H1 (cell line): Measurements from ENCODE around the gene L3MBTL4. TPM values are rescaled to one million over a fixed set of nuclear protein-coding genes. Genes with fewer than 3 reads are reported as not detected.

ENCODE experiments used
- CTCF ChIA-PET: fragments of 300-600 bp; sonication (Branson Sonifier 250); formaldehyde crosslinking; loops from one replicate; lab custom pipeline; 2021; ENCODE audit not compliant: partially characterized antibody; lab: Charles Lee
- POLR2A ChIA-PET: fragments of 300-600 bp; sonication (Branson Sonifier 250); formaldehyde crosslinking; loops from one replicate; lab custom pipeline; 2021; ENCODE audit warnings: inconsistent platforms; ENCODE audit not compliant: partially characterized antibody; lab: Charles Lee
- DNase-seq, 2 experiments: peaks; one replicate each; pipeline versions ENCODE4 v3.0.0 to v3.0.0-alpha.2; 2010 to 2022; ENCODE audit warnings: low spot score in 2 of 2, low read depth in 1 of 2, mixed read lengths in 1 of 2
- FAIRE-seq: peaks from 2 replicates; lab custom pipeline; 2011; peaks lifted over from hg19 to GRCh38; lab: Jason Lieb, UNC
- H2AFZ ChIP-seq: 2 replicates; pipeline ENCODE4 v1.8.1; 2012; ENCODE audit warnings: low read length, inconsistent platforms
- H2AK5ac ChIP-seq: 2 replicates; pipeline ENCODE4 v1.6.1; 2013; ENCODE audit warnings: low read depth, low read length
- H2BK120ac ChIP-seq: replicated peaks from 2 replicates; pipeline ENCODE3; 2013; ENCODE audit warnings: low read depth, low read length, inconsistent platforms
- H2BK12ac ChIP-seq: 2 replicates; pipeline ENCODE4 v1.6.1; 2013; ENCODE audit warnings: low read depth, low read length
- H2BK15ac ChIP-seq: 2 replicates; pipeline ENCODE4 v1.6.1; 2013; ENCODE audit warnings: low read length
- H2BK20ac ChIP-seq: 2 replicates; pipeline ENCODE4 v1.6.1; 2013; ENCODE audit warnings: low read length
- H2BK5ac ChIP-seq: 2 replicates; pipeline ENCODE4 v1.6.1; 2013; ENCODE audit warnings: low read depth, low read length
- H3K14ac ChIP-seq: 2 replicates; pipeline ENCODE4 v1.6.1; 2013; ENCODE audit warnings: inconsistent platforms; ENCODE audit not compliant: insufficient read length
- H3K18ac ChIP-seq: 2 replicates; pipeline ENCODE4 v1.6.1; 2013; ENCODE audit warnings: low read length; ENCODE audit errors: extremely low read depth
- H3K23ac ChIP-seq: 2 replicates; pipeline ENCODE4 v1.6.1; 2013; ENCODE audit warnings: inconsistent platforms; ENCODE audit not compliant: insufficient read length
- H3K23me2 ChIP-seq: 2 replicates; pipeline ENCODE4 v1.6.1; 2013; ENCODE audit warnings: low read depth, low read length
- H3K27ac ChIP-seq: 2 replicates; pipeline ENCODE4 v1.6.1; 2011; ENCODE audit warnings: low read depth, low read length, inconsistent platforms
- H3K27me3 ChIP-seq, 4 experiments: replicated peaks in 1 of 4; 1 replicate in 1 of 4; 2 replicates in 3 of 4; pipeline versions ENCODE4 v1.6.1 to v1.8.1; 2011 to 2013; ENCODE audit warnings: low read length in 3 of 4, mild to moderate bottlenecking in 3 of 4, inconsistent platforms in 2 of 4, mixed read lengths in 2 of 4, moderate library complexity in 1 of 4; ENCODE audit not compliant: control insufficient read depth in 3 of 4, insufficient read depth in 3 of 4; ENCODE audit errors: extremely low read depth in 1 of 4
- H3K36me3 ChIP-seq, 4 experiments: 2 replicates each; pipeline versions ENCODE4 v1.6.1 to v1.8.1; 2011 to 2013; ENCODE audit warnings: mild to moderate bottlenecking in 4 of 4, low read length in 3 of 4, moderate library complexity in 2 of 4, control low read depth in 1 of 4, inconsistent platforms in 1 of 4; ENCODE audit not compliant: insufficient read depth in 4 of 4, control insufficient read depth in 2 of 4
- H3K4ac ChIP-seq: replicated peaks from 2 replicates; pipeline ENCODE3; 2013; ENCODE audit warnings: low read length, low read depth, mixed read lengths, inconsistent platforms; ENCODE audit not compliant: insufficient read length
- H3K4me1 ChIP-seq, 4 experiments: replicated peaks in 1 of 4; 1 replicate in 1 of 4; 2 replicates in 3 of 4; pipeline versions ENCODE4 v1.6.1 to v1.8.1; 2011 to 2013; ENCODE audit warnings: low read length in 3 of 4, inconsistent platforms in 2 of 4, mixed read lengths in 1 of 4; ENCODE audit not compliant: insufficient read depth in 4 of 4, control insufficient read depth in 3 of 4
- H3K4me2 ChIP-seq, 2 experiments: 2 replicates each; pipeline versions ENCODE4 v1.6.1 to v1.8.1; 2011 to 2013; ENCODE audit warnings: low read depth in 2 of 2, low read length in 2 of 2, control low read depth in 1 of 2, inconsistent platforms in 1 of 2, mild to moderate bottlenecking in 1 of 2; ENCODE audit not compliant: insufficient read depth in 1 of 2
- H3K4me3 ChIP-seq, 4 experiments: fragments of 200-600, 300-600 bp in 1 of 4; sonication (generic), shearing (Covaris generic), sonication (Bioruptor Twin) in 1 of 4; 2 replicates each; pipeline versions ENCODE4 v1.5.1 to v1.8.1; 2011 to 2016; ENCODE audit warnings: low read length in 4 of 4, low read depth in 3 of 4, control low read depth in 2 of 4, inconsistent platforms in 2 of 4, mild to moderate bottlenecking in 2 of 4, mixed read lengths in 1 of 4, moderate library complexity in 1 of 4; ENCODE audit not compliant: insufficient read depth in 2 of 4; ENCODE audit errors: extremely low read depth in 1 of 4
- H3K56ac ChIP-seq: replicated peaks from 2 replicates; pipeline ENCODE3; 2013; ENCODE audit warnings: low read depth, mild to moderate bottlenecking, mixed read lengths, low read length, inconsistent platforms; ENCODE audit not compliant: insufficient read length
- H3K79me1 ChIP-seq: 2 replicates; pipeline ENCODE4 v1.6.1; 2013; ENCODE audit warnings: low read depth, low read length, control low read depth
- H3K79me2 ChIP-seq, 2 experiments: 2 replicates each; pipeline versions ENCODE4 v1.6.1 to v1.8.1; 2012 to 2013; ENCODE audit warnings: low read length in 2 of 2, mild to moderate bottlenecking in 2 of 2, inconsistent platforms in 1 of 2; ENCODE audit not compliant: insufficient read depth in 2 of 2, control insufficient read depth in 1 of 2
- H3K9ac ChIP-seq, 4 experiments: replicated peaks in 1 of 4; 1 replicate in 1 of 4; 2 replicates in 3 of 4; pipeline versions ENCODE4 v1.6.1 to v1.8.1; 2011 to 2013; ENCODE audit warnings: low read depth in 3 of 4, low read length in 3 of 4, control low read depth in 2 of 4, mild to moderate bottlenecking in 2 of 4, moderate library complexity in 2 of 4, inconsistent platforms in 1 of 4; ENCODE audit errors: extremely low read depth in 1 of 4
- H3K9me3 ChIP-seq, 2 experiments: 2 replicates each; pipeline versions ENCODE4 v1.6.1 to v1.8.1; 2012 to 2013; ENCODE audit warnings: mild to moderate bottlenecking in 2 of 2, moderate library complexity in 2 of 2, control low read depth in 1 of 2, inconsistent platforms in 1 of 2, low read depth in 1 of 2, low read length in 1 of 2, mixed read lengths in 1 of 2; ENCODE audit not compliant: insufficient read depth in 2 of 2
- H4K20me1 ChIP-seq, 2 experiments: replicated peaks in 1 of 2; 2 replicates each; pipeline versions ENCODE3 to v1.8.1; 2011 to 2013; ENCODE audit warnings: inconsistent platforms in 2 of 2, low read length in 2 of 2, mild to moderate bottlenecking in 1 of 2; ENCODE audit not compliant: insufficient read depth in 2 of 2, control insufficient read depth in 1 of 2
- H4K5ac ChIP-seq: 2 replicates; pipeline ENCODE4 v1.6.1; 2013; ENCODE audit warnings: low read length, low read depth, mixed read lengths, inconsistent platforms; ENCODE audit not compliant: insufficient read length
- H4K8ac ChIP-seq: 2 replicates; pipeline ENCODE4 v1.8.0; 2013; ENCODE audit warnings: mild to moderate bottlenecking, moderate library complexity, low read length, inconsistent platforms; ENCODE audit not compliant: insufficient read depth; ENCODE audit errors: extremely low read depth
- H4K91ac ChIP-seq: replicated peaks from 2 replicates; pipeline ENCODE3; 2013; ENCODE audit warnings: low read length, mixed read lengths, inconsistent platforms; ENCODE audit not compliant: insufficient read length
- ATF2 ChIP-seq: IDR thresholded peaks from 2 replicates; pipeline ENCODE4 v1.6.1; 2012; ENCODE audit warnings: low read length, inconsistent platforms
- BCL11A ChIP-seq, 2 experiments: IDR thresholded peaks; one replicate each; pipeline ENCODE4 v1.6.1; 2011; ENCODE audit warnings: low read depth in 2 of 2, low read length in 2 of 2, mild to moderate bottlenecking in 2 of 2
- JUN ChIP-seq: IDR thresholded peaks from 2 replicates; pipeline ENCODE4 v1.6.1; 2011; ENCODE audit warnings: low read depth, mild to moderate bottlenecking, improper control_type of control experiment, low read length
- NANOG ChIP-seq: IDR thresholded peaks from 2 replicates; pipeline ENCODE4 v1.6.1; 2011; ENCODE audit warnings: low read length, low read depth, mild to moderate bottlenecking, inconsistent platforms; ENCODE audit not compliant: insufficient read depth, poor library complexity, severe bottlenecking
- RFX5 ChIP-seq: IDR thresholded peaks from 2 replicates; pipeline ENCODE4 v1.6.1; 2011; ENCODE audit warnings: low read depth, low read length, improper control_type of control experiment, borderline replicate concordance
- SIN3A ChIP-seq, 2 experiments: IDR thresholded peaks in 1 of 2; conservative IDR thresholded peaks in 1 of 2; 2 replicates each; pipeline ENCODE4 v1.6.1; 2011 to 2012; ENCODE audit warnings: low read length in 2 of 2, improper control_type of control experiment in 1 of 2, low read depth in 1 of 2, mild to moderate bottlenecking in 1 of 2
- TBP ChIP-seq: IDR thresholded peaks from 2 replicates; pipeline ENCODE4 v1.6.1; 2011; ENCODE audit warnings: low read depth, low read length, improper control_type of control experiment
- WGBS, 2 experiments: shearing (Covaris generic) in 1 of 2; methylation state at CpG; one replicate each; pipeline versions ENCODE4 v1.1.6 to v1.1.7; 2013 to 2015; ENCODE audit warnings: low lambda C conversion rate in 2 of 2, mixed read lengths in 2 of 2, inconsistent platforms in 1 of 2, low coverage in 1 of 2, missing lambda C conversion rate in 1 of 2; ENCODE audit not compliant: insufficient replicate concordance in 2 of 2, insufficient coverage in 1 of 2, insufficient read length in 1 of 2; ENCODE audit errors: extremely low coverage in 1 of 2, missing lambda C conversion rate in 1 of 2; 5-methylcytosine and 5-hydroxymethylcytosine counted together
- polyA plus RNA-seq, 7 experiments: library from polyadenylated mRNA; depleted of rRNA in 3 of 7; stranded (reverse) in 5 of 7; unstranded in 2 of 7; fragments of >200 nt in 5 of 7; fragments of 200-250 nt in 2 of 7; gene quantifications; 1 replicate in 5 of 7; 2 replicates in 1 of 7; 4 replicates in 1 of 7; pipeline versions ENCODE4 v1.2.1 to v1.2.3, GENCODE V29; 2011 to 2013; ENCODE audit warnings: missing spikeins in 2 of 7, mixed read lengths in 2 of 7
- total RNA-seq: library from RNA; stranded (reverse); fragmentation: NEBNext Ultra II Directional; extraction: Animal tissue kit (Norgen Biotek cat#: 25700); gene quantifications from 2 replicates; pipeline ENCODE4 v1.2.1, GENCODE V29; 2021

Gene L3MBTL4
- total and polyA plus RNA-seq, 2 of the 8 experiments (the other 6 are each of a cell fraction or from before 2014, with no cell fraction given), result 1.0 to 2.1 TPM

DNA sequence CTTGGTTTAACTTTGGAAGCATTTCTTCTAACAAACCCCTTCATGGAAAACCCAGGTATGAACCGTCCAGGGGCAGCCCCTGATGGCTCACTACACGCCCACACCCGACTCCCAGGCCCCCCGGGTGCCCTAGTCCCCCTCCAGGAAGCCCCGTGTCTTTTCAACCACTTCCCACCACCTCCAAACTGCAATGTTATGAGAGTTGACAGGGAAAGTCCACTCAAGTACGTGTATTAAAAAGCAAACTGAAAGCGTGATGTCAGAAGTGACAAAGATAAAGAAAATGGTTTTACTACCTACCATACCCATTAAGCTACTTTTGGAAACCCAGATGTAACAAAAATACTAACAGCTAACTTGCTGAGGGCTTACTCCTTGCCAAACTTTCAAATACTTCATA is 51.5 kb downstream of the L3MBTL4 start:
- no peaks in the 10 kb centered on the region for H3K36me3 ChIP-seq
- no peak overlapping the region for H4K8ac ChIP-seq
- H3K18ac ChIP-seq, result no peak overlapping the region
- H3K79me2 ChIP-seq, result no peaks in the 10 kb centered on the region
- H2BK120ac ChIP-seq, result no peak overlapping the region
- no peak overlapping the region for H4K91ac ChIP-seq
- no peak overlapping the region for H3K56ac ChIP-seq
- H3K9me3 ChIP-seq, result no peaks in the 10 kb centered on the region
- H3K27me3 ChIP-seq, result no peaks in the 10 kb centered on the region
- H2BK20ac ChIP-seq, result no peak overlapping the region
- no peak overlapping the region for H3K4ac ChIP-seq
- no peak overlapping the region for H3K27ac ChIP-seq
- ChIA-PET POLR2A (no interaction called here), CTCF (interaction anchor here (0.6 to 1.1 kb wide), 2 partner anchors 495 to 524 kb away, joined by 3 read pairs; no protein-coding TSS in a partner anchor)
- no peak overlapping the region for H3K14ac ChIP-seq
- no peaks in the 10 kb centered on the region for H3K23me2 ChIP-seq
- H3K23ac ChIP-seq, result no peak overlapping the region
- H2AK5ac ChIP-seq, result no peak overlapping the region
- no peak overlapping the region for H3K4me3 ChIP-seq
- H2AFZ ChIP-seq, result no peak overlapping the region
- no peak overlapping the region for H3K9ac ChIP-seq
- H3K4me1 ChIP-seq, result peaks cover 6 to 21% (median 10%) of the 10 kb centered on the region in 4 experiments
- H3K4me2 ChIP-seq, result no peak overlapping the region
- TF ChIP-seq NANOG, result no peak
- no peak for TF ChIP-seq SIN3A (conservative IDR thresholded peaks at IDR 0.05 in 1 of 2, IDR thresholded peaks at IDR 0.05 in 1 of 2; ENCODE audit: low read depth in 1 of 2, low read length in 2 of 2)
- TF ChIP-seq BCL11A (IDR thresholded peaks at IDR 0.05; ENCODE audit: low read depth in 2 of 2, low read length in 2 of 2), result no peak
- TF ChIP-seq RFX5, result no peak
- TF ChIP-seq JUN, result no peak
- no peak for TF ChIP-seq ATF2
- TF ChIP-seq TBP, result no peak
- TF ChIP-seq, all 59 proteins: peak for 0
- H2BK5ac ChIP-seq, result no peak overlapping the region
- H2BK12ac ChIP-seq, result no peak overlapping the region
- no peaks in the 10 kb centered on the region for H3K79me1 ChIP-seq
- FAIRE-seq, result no peak
- 89% methylated on average over 7 of the region's 7 CpGs; no CpG with 5 or more reads in 1 of the 2 experiments for WGBS, 2 experiments
- H4K5ac ChIP-seq, result no peak overlapping the region
- H4K20me1 ChIP-seq, result no peaks in the 10 kb centered on the region
- no peak overlapping the region for H2BK15ac ChIP-seq
- no peak for DNase-seq
